Left colon (tissue), 2 donors: ENCODE data around the gene ATF5. TPM values are rescaled to one million over a fixed set of nuclear protein-coding genes. Genes with fewer than 3 reads are reported as not detected.

Source experiments
- ATAC-seq: fragments of 200-7000 bp; cut with Tn5 transposase; one replicate; pipeline ENCODE4 v1.9.1; 2020; ENCODE audit warnings: mild to moderate bottlenecking, moderate library complexity
- DNase-seq, 2 donors: peaks; one replicate each; pipeline ENCODE4 v3.0.0-alpha.2; 2020
- intact Hi-C, 2 donors: fragments of 100-400 bp; cut with DNase I in 1 of 2; cut with micrococcal nuclease in 1 of 2; formaldehyde crosslinking; loops; one replicate each; pipeline versions ENCODE4 v1.11.2 to v1.14.0; 2022; cut with DNase I, micrococcal nuclease
- total RNA-seq, 2 donors: library from RNA; stranded (reverse); fragmentation: NEBNext Ultra II Directional; extraction: Animal tissue kit (Norgen Biotek cat#: 25700); gene quantifications; one replicate each; pipeline ENCODE4 v1.2.1, GENCODE V29; 2021
- donor health status: DM: no; HTN: no; CAD: no.
- donor health status: DM: yes; HTN: yes; CAD: no.

ATF5 gene
- total RNA-seq, 2 donors from 2014 or later: 13.2 to 16.7 TPM

DNA sequence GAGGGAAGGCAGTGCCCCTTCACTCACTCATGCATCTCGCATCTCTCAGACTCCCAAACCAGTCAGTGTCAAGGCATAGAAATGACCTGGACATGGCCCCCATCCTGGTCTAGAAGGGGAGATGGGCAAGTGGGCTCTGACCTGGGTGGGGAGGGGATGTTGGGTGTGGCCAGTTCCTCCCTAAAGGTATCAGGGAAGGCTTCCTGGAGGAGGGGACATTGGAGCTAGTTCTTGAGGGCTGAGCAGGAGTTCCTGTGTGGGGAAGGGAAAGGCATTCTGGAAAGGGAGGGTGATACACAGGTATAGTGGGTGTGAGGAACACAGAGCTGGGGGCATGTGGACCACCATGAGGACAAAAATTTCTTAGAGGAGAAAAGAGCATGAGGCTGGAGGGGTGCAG lies 36.3 kb upstream of the ATF5 start:
- intact Hi-C loops: no loop called here
- DNase-seq (no peak), ATAC-seq (no peak)

DNA sequence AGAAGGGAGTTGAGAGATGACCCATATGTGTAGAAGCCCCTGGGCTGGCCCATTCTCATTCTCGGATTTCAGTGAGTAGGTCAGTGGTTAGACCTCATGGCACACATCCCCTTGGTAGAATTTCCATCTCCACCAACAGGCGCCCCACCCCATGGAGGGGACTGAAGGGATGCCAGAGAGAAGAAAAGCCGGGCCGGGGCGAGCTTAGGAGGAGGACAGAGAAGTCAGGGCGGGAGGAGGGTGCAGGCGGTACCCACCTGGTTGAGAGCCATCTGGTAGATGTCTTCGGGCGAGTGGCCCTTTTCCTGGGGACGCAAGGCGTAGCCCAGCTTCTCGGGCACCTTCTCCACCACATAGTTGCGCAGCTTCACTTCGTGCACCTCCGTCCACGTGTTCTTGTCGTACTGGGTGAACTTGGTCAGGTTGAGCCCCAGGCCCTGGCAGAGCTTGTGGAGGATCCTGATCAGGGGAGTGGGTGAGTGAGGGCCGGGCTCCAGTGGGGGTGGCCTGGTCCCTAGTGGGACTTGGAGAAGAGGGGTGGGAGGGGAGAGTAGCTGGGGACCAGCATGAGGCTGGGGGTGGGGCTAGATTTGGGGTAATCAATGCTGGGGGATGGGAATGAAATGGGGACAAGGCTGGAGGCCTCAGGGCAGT lies 34.9 kb upstream of the ATF5 start:
- ATAC-seq: no peak

DNA sequence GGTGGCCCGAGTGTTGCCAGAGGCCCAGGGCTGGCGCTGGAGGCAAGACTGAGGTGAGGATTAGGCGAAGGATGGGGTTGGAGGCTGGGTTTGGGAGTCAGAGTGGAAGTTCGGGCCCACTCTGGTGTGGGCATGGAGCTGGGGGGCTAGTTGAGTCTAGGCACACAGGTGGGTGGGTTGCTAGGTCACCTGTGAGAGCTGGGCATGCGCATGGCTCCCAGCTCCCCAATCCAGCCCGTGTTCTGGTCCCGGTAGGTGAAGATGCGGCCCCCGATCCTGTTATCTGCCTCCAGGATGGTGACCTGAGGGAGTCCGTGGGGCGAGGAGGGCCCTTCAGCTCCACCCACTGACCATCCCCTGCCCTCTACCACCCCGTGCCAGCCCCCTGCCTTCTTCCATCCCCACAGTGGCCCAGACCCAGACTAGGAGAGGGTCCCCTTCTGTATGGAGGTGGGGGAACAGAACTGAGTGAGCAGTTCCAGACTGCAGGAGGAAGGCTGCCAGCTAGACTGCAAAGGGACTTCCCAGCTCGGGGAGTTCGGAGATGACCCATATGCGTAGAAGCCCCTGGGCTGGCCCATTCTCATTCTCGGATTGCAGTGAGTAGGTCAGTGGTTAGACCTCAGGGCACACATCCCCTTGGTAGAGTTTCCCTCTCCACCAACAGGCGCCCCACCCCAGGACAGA lies 34.0 kb upstream of the ATF5 start:
- ATAC-seq (no peak), DNase-seq (no peak)
- intact Hi-C loops: no loop called here

More for the DNA sequence above, 34.9 kb upstream of the ATF5 start:
- intact Hi-C loops: no loop called here
- DNase-seq: no peak

DNA sequence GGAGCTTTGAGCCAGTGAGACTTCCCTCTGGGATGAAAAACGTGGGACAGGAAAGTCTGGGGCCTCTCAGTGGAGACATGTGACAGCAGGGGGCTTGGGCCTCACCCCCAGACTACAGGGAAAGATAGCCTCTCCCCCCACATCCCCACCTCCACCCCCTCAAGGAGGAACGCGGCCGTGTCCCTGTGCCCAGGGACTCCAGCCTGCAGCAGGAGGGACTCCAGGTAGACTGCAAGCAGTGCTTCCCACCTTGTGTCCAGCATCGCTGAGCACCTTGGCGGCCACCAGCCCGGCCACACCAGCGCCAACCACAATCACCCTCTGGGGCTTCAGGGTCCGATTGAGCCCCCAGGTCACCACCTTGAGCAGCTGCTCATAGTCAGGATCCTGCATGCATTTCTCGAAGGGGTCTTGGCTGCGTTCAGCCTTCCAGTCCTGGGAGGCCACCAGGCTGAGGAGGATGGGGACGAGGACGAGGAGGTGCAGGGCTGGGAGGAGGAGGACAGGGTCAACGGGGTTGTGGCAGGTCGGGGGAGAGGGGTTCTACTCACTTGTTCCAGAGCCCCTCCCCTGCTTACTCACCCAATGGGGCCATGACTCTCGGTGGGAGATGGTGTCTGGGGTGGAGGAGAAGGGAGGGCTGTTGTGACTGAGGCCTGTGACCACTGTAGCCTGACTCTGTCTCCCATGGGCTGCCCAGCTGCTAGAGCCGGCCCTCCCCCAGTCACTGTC lies 33.3 kb upstream of the ATF5 start:
- DNase-seq (no peak), ATAC-seq (no peak)
- intact Hi-C loops: no loop called here

DNA sequence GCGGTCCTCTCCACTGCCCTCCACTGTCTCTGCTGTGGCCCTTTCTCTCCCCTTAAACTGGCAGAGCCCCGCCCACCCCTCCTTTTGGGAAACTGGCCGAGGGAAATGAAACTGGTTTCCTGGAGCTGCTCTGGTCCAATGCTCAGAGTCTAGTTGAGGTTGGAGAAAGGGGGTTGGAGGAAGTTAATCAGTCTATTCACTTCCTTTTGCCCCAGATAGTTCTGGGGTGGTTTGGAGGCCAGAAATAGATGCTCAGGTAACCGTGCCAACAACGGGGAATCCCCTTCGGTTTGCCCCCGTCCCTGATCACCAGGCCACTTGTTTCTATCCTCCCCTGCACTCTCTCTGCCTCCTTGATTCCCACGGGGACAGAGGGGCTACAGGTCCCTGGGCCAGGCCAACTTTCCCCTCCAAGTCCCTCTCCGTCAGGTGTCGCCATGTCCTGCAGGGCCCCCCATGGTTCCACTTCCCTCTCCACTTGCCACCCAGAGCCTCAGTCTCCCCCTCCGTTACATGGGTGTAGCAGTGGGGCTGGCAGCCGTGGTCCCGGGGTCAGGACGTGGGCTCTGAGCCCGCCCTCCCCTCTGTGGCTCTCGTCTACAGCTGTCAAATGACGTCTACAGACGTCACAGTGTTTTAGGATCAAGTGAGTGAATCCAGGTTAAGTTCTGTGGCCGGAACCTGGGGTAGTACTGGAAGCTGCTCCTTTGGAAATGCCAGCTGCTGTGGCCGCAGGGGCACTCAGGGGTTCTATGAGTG lies 32.0 kb upstream of the ATF5 start, which contains the start of gene IL4I1:
TSS of gene IL4I1 (minus strand) at position 25 of the 759 bp plus-strand sequence. CDS start 727 bp downstream, outside the sequence.
- peak in 1 of 2 donors; percentile 51 for DNase-seq
- intact Hi-C loops: no loop called here
- peak; percentile 39 for ATAC-seq

DNA sequence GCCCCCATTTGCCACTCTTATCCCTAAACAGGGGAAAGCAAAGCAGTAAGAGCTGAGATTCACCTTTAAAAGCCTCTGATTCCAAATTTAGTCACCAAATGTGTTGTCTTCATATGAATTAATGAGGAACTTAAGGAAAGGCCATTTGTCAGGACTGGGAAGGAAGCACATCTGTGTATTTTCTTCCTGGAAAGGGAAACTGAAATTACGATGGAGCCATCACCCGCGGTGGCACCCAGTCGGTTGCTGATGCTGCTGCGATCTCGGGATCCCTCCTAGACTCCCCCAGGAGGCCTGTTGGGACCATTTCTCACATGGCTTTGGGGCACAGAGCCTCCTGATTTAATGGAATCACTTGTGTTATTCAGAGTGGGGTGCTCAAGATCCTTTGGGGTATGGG lies 24.9 kb upstream of the ATF5 start:
- no peak for DNase-seq
- intact Hi-C loops: no loop called here
- ATAC-seq: no peak

DNA sequence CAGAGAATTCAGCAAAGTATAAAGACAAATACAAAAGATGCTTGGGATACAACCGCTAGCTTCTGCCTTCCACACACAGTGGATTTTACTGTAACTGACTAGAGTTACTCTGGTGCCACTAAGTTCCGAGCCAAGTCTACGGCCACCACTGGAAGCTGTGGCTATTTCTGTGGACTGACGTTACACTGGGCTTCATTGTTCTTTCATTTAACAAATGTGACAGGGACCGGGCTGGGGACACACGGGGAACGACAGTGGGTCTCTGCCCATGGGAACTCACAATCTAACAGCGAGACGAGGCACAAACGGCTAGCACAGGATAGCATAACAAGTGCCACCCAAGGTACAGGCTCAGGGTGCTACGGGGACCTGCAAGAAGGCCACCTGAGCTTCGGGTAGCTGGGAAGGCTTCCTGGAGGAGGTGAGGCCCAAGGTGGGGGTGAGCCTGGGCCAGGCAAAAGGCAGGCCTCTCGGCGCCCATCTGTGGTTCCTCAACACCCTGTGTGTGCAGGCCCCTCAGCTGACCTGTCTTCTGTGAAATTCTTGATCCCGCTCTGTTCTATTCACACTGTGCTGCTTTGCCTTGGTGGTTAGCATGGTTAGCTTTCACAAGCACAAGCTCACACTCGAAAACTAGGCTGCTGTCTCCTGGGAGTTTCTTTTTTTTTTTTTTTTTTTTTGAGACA lies 22.0 kb upstream of the ATF5 start:
- no peak for DNase-seq
- ATAC-seq: no peak
- intact Hi-C loops: no loop called here

DNA sequence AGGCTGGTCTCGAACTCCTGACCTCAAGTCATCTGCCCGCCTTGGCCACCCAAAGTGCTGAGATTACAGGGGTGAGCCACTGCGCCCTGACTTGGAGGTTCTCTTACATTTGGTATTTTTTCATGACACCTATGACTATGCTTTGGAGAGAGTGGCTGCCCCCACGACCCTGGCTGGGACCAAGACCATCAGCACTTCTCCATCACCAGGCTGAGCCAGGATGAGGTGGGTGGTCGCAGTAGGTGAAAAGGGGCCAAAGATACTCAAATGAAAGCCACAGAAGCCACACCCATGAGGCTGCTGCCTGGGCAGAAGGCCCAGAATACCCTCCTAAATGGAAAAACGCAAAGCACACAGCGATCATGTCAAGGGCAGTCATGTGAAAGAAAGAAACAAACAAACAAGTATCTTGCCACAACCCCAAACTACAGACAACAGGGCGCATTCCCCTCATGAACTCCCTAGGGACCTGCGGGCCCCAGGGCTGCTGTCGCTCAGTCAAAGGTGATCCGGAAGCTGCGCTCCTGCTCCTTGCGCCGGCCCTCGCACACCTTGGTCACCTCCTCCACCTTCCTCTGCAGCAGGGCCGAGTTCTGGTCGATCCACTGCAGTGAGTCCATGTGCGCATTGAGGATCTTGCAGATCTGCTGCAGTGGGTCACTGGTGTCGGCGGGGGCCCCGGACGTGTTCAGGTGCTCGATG lies 21.1 kb upstream of the ATF5 start:
- DNase-seq (no peak), ATAC-seq (no peak)
- intact Hi-C loops: no loop called here

DNA sequence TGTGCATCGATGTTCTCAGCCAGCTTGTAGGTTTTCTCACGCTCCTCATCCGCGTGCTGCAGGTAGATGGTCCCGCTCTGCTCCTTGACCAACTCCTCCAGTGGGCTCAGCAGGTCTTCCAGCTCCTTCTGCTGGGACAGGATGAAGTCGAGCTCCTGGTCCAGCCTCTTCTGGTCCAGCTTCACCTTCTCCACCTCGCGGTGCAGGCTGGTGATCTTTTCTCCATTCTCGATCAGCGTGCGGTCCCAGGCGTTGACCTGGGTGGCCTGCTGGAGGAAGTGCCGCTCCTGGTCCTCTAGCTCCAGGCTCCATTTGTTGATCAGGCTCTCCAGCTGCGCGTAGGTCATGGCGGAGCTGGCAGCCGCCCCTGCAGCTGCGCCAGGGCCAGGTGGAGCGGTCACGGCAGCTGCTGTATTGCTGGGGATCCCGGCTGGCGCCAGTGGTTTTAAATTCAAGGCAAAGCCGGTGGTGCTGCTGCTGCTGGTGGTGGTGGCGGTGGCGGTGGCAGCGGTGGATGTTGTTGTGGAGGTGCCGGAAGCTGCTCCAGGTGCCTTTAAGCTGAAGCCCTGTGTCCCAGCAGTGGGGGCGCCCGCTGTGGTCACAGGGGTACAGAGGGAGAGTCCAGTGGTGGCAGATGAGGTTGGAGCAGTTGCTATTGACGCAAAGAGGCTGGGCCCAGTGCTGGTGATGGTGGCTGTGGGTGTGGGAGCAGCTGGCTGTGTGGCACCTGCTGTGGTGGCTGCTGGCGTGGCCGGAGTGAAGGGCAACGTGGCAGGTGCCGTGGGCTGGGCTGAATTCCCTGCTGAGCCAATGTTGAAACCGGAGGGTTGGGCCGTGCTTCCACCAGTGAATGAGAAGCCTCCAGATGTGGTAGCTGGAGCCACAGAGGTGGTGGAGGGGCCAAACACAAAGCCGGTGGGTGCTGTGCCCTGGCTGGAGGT lies 20.3 kb upstream of the ATF5 start:
- intact Hi-C loops: no loop called here
- no peak for DNase-seq
- ATAC-seq: no peak

DNA sequence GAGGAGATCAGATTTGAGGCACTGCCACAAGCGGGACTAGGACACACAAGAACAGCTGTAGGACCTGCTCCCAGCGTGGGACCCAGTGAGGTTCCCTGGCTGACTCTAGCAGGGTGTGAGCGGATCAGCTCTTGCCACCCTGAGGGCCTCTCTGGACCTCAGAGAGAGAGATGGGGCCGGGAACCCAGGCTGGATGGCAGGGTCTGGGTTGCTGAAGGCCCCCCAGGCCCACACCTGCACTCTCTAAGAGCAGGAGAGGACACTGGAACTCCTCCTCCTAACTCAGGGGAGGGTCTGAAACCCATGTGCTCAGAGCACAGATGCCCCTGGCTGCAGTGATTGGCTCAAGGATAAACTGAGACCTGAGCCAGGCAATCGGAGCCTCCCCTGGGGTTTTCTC lies 18.8 kb upstream of the ATF5 start:
- intact Hi-C loops: no loop called here
- ATAC-seq: peak; percentile 11

DNA sequence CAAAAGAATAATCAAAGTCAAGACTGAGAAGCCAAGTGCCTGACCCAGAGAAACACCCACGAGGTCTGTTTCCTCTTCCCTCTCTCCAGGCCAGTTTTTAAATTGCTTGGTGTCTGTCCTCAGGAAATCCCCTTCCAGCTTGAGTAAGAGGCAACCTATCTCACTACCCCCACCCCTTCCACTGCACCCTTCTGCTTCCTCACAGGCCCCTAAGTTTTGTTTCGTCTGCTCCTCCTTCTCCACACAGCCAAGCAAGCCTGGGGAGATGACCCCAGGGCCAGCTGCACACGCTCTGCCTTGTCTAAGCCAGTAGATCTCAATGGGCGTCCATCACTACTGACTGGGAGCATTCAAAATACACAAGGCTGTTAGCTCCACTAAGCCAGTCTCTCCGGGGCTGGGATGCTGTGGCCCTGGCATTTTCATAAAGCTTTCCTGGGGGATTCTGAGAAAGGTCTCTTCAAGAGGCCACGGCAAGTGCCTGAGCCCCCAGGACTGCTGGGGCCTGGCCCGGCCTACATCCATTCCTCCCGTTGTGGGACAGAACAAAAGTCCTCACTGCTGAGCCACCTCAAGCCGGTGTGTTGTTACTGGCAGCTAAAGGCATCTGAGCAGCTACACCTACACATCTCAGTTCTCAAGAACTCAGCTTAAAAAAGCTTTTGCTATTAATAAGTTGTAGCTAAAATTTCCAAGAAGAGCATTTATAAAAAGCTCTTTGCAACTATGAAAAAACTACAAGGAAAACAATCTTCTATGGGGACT lies 17.4 kb upstream of the ATF5 start:
- peak; percentile 12 for ATAC-seq
- intact Hi-C loops: no loop called here
- DNase-seq: no peak

More for the DNA sequence above, 18.8 kb upstream of the ATF5 start:
- no peak for DNase-seq

DNA sequence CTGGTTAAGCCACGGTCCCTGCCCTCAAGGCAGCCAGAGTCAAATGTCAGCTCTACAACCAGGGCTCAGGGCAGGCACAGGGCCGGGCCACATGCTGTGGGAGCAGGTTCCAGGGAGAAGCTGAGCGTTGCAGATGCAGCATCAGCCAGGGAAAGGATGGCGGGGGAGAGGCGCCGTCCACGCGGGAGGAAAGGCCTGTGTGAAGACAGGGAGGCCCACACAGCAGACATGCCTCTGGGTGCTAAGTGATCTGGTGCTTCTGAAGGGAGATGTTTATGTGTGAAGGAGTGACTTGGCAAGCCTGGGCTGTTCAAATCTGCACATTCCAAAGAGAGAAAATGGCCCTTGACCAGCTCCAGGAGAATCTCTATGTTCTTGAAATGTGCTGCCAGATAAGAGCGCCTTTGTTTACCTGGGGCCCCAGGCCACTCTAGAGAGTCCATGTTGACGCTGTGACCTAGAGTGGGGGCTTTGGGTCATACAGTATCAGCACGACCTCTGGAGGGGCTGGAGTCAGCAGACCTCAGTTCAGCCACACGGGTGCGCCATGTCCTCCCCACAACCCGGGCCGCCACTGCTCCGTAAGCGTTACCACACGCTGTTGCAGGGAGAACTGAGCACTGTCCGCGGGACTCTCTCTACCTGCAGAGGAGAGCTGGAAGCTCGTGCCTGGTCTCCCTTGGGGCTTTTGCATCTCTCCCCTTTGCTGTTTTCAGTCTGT lies 15.9 kb upstream of the ATF5 start:
- no peak for DNase-seq
- no peak for ATAC-seq
- intact Hi-C loops: no loop called here

DNA sequence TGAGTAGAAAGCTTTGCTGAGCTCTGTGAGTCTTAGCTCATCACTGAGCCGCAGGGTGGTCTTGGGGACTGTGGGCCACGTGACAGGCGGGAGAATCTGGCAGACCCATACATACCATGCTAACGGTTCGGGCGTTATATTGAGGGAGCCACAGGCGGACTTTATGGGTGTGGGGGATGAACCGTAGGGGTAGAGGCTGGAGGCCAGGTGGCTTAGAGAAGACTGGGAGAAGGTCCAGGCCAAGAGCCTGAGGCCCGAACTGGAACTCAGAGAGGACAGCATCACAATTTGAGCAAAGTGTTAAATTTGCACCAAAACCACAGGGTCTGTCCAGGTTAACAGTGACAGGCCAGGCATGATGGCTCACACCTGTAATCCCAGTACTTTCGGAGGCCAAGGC lies 15.3 kb upstream of the ATF5 start:
- DNase-seq: no peak
- ATAC-seq: no peak
- intact Hi-C loops: no loop called here

DNA sequence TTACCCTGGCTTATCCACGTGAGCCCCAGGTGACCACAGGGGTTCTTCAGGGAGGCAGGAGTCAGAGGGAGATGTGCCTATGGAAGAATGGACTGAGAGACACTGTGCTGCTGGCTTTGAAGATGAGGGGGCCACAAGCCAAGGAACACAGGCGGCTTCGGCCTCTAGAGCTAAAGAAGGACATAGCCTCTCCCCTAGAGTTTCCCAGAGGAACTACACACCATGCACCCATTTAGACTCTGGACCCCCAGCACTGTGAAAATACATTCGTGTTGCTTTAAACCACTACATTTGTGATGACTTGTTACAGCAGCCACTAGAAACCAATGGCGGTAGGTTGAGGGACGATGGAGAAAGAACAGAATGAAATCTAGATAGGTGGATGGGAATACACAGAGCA lies 13.7 kb upstream of the ATF5 start:
- no peak for DNase-seq
- intact Hi-C loops: no loop called here
- no peak for ATAC-seq

DNA sequence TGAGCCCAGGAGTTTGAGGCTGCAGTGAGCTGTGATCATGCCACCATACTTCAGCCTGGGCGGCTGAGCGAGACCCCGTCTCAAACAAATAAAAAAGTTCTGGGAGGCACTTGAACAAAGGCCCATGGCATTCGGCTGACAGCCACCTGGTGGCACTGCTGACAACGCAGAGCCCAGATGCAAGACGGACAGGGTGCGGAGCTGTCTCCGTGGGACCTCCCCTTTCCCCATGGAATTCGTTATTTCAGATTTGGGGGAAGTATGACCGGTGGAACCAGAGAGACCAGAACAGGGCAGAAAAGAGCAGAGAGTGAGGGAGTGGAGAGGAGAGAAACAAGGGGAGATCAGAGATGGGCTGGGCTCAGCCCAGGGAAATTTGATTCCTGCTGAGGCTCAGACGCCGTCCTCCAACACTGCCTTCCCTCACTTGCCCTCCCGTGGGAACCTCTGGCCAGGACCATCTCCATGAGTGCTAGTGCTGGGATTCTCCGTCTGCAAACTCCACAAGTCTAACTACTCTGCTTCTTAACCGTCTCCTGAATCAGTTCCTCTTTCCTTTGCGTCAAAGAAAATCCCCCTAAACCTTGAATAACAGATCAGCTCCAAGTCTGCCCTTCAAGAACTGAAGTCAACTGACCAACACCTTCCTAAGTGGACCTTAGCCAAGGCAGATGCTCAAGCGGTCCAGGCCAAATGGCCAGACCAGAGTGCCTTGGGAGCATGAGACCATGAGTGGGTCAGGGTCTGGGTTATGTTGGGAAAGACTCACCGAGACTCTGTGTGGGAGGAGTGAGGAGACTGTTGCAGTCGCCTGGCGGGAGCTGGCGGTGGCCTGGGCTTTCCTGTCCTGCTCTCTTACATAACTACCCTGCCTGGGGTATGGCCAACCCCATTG lies 11.9 kb upstream of the ATF5 start:
- ATAC-seq: peak; percentile 22
- no peak for DNase-seq
- intact Hi-C loops: no loop called here
